Epithelial cell of proximal tubule (primary cell): ENCODE measurements around the gene RNF215. TPM values are rescaled to one million over a fixed set of nuclear protein-coding genes. Genes with fewer than 3 reads are reported as not detected.

Source experiments
- DNase-seq: peaks from one replicate; pipeline ENCODE4 v3.0.0-alpha.2; 2011; ENCODE audit warnings: low read depth
- H3K4me3 ChIP-seq: 2 replicates; pipeline ENCODE4 v1.5.1; 2011; ENCODE audit warnings: low read depth, mild to moderate bottlenecking, low read length
- total RNA-seq: library from RNA; depleted of rRNA; stranded (reverse); fragments of >200 nt; gene quantifications from 2 replicates; pipeline ENCODE4 v1.2.3, GENCODE V29; 2015
- TF ChIP-seq, protein P1 (sequence below): conservative IDR thresholded peaks from 2 replicates; pipeline ENCODE4 v1.5.1; 2012; ENCODE audit warnings: low read depth, mild to moderate bottlenecking, low read length

Gene RNF215
- total RNA-seq, 1 donor from 2014 or later, result 28.0 TPM

DNA sequence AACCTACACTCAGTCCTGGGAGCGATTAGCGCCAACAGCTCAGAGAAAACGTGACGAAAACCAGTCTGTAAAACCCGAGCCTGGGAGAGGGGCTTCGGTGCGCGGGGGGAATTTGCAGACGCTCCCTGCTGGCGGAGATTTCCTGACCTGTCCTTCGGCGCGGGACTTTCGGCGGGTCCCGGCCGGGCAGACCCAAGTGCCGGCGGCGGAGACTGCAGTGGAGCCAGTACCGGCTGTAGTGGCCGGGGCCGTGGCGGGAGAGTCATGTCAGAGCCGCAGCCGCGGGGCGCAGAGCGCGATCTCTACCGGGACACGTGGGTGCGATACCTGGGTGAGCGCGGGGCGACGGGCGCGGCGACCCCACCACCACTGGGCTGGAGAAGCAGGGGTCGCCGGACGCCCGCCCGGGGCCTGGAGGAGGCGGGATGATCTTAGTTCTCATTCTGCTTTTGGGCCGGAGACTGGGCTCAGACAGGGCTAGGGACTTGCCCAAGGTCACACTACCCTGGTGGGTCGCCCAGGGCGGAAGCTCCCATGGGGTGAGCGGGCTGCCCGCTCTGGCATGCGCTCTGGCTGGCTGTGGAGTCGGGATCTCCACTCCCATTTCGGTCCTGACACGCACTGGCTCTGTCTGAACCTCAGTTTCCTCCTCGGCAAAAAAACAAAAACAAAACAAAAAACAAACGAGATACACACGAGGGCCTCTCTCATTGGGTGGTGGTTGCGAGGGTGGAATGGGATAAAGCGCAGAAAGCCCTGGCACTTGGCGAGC, 38.6 kb upstream of the RNF215 start, which contains the start of gene MTFP1:
TSS of gene MTFP1 (plus strand) at position 153 of the 772 bp plus-strand sequence. CDS start at position 265, 112 bp downstream.
- H3K4me3 ChIP-seq, result peak within 1 kb of the TSS; percentile 68
- TF ChIP-seq, protein P1, sequence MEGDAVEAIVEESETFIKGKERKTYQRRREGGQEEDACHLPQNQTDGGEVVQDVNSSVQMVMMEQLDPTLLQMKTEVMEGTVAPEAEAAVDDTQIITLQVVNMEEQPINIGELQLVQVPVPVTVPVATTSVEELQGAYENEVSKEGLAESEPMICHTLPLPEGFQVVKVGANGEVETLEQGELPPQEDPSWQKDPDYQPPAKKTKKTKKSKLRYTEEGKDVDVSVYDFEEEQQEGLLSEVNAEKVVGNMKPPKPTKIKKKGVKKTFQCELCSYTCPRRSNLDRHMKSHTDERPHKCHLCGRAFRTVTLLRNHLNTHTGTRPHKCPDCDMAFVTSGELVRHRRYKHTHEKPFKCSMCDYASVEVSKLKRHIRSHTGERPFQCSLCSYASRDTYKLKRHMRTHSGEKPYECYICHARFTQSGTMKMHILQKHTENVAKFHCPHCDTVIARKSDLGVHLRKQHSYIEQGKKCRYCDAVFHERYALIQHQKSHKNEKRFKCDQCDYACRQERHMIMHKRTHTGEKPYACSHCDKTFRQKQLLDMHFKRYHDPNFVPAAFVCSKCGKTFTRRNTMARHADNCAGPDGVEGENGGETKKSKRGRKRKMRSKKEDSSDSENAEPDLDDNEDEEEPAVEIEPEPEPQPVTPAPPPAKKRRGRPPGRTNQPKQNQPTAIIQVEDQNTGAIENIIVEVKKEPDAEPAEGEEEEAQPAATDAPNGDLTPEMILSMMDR, result peak; percentile 12
- no peak for DNase-seq

DNA sequence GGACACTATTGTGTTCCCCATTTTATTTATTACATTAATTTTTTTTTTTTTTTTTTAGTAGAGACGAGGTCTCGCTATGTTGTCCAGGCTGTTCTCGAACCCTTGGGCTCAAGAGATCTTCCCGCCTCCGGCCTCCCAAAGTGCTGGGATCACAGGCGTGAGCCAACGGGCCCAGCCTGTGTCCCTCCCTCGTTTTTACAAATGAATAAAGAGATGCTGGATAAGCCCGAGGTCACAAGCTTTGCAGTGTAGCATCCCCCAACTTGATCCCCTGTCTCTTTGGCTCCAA, 38.1 kb upstream of the RNF215 start:
- TF ChIP-seq, protein P1, result no peak
- H3K4me3 ChIP-seq, result peak overlapping the region; percentile 68
- no peak for DNase-seq

DNA sequence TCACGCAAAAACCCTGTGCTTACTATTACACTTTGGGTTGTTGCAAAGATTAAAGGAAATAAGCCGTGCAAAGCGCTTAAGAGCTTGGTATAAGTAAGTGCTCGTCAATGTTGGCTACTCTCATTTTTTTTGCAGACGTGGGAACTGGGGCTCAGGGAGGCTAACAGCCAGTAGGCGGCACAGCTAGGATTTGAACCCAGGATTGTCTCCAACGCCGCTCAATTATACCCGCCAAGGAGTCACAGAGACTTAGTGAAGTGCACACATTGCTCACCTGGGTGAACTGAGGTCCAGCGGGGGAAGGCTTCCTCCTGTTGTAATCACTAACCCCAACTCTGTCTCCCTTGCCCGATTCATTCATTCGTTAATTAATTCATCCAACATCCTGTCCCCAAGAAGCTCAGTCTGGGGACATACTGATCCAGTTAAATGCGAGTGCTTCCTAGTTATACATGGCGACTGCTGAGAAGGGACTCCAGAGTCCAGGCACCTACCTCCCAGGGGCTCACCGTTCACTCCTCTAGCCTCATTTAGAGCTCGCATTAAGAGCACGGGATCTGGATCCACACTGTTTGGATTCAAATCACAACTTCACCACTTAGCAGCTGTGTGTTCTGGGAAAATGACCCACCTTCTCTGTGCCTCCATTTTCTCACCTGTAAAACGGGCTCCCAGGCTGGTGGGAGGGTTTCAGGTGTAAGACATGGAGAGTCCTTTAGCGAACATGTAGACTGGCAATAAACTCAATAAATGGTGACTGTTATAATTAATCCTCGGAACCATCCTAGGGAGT, 37.5 kb upstream of the RNF215 start:
- DNase-seq, result no peak
- H3K4me3 ChIP-seq, result peak overlapping the region; percentile 68
- TF ChIP-seq, protein P1, result peak; percentile 19

DNA sequence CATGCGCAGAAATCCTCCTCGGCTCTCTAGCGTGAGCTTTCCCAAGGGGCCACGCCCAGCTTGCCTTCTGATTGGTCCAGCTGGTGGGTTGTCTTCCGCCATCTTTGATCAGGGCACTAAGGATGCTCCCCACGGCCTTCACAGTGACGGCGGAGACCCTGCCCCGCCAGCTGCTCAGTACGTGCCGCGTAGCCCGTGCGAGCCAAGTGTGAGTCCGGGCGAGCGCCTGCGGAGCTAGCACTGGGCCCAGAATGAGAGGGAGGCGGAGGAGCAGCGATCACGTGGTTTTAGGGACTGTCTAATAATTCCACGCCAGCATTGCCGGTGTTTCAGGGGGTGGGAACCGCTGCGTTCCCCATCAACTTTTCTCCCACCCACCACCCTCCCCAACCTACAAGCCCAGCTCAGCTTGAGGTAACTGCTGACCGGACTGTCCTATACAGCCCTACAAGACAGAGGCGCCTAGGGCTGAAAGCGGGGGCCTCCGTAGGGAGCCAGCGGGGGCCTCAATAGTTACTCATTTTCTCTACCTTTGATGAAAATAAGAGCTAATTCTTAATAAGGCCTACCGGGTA, 36.8 kb upstream of the RNF215 start:
- DNase-seq, result peak; percentile 93
- TF ChIP-seq, protein P1, result no peak
- peak overlapping the region; percentile 68 for H3K4me3 ChIP-seq

DNA sequence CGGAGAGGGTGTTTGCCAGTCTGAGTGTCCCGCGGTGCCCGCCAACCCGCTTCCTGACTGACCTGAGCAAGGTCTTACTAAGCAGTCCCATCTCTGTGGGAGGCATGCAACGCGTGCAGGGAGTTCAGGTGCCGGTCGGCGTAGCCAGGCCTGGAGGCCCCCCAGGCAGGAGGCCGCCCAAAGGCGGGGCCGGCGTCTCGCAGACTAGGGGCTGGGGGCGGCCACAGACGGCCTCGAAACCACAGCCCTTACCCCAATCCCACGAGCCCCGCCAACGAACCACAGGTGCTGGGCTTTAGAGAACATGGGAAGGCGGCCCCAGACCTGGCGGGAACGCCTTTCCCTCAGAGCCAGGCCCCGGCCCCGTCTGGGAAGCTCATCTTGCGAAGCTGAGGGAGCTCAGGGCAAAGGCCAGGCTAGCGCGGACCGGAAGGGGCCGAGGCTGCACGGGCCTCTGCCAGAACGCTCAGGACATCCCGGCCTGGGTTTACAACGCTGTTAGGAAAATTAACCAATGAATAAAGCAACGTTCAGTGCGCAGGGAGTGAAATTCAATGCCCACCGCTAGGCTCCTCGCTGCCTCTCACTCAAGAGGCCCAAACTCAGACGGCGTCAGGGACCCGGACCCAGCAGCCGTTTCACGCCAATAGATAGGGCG, 36.2 kb upstream of the RNF215 start:
- H3K4me3 ChIP-seq, result peak overlapping the region; percentile 68
- TF ChIP-seq, protein P1, result no peak
- no peak for DNase-seq

DNA sequence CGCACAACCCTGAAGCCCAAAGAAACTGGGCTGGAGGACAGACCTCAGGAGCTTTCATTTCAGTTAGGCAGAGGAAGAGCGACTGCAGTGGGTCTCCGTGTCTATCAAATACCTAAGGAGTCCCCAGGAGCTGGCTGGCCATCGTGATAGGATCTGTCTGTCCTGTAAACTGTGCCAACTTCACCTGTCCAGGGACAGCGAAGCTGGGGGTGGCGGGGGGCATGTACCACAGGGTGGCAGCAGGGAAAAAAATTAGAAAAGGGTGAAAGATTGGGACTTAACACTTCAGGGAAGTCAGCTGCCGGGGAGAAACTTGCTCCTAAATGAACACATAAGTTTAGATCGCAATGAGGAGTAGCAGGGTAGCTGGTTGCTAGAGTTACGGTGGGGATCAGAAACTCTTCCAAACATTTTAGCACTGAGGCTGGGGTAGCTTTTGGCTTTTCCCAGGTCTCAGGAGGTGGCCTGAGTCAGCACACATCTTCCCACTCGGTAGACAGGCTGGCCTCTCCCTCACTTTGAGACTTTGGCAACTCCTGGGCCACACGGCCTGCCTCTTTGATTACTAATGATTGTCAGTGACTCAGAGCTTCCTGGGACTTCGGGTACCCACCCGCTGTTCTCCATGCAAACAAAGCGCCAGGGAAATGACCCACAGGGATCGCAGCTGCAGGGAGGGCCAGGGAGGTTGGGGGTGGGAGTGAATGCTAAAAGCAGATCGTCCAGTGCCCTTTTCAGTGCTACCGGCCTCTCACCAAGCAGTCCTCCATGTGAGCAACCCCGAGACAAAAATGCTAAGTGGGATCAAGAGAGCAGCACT, 35.5 kb upstream of the RNF215 start:
- peak overlapping the region; percentile 68 for H3K4me3 ChIP-seq
- TF ChIP-seq, protein P1, result no peak
- peak; percentile 74 for DNase-seq
